GM23338 (cell line): ENCODE data around the gene BRD9. TPM values are rescaled to one million over a fixed set of nuclear protein-coding genes. Genes with fewer than 3 reads are reported as not detected.

Experiments
- CTCF ChIP-seq, 2 experiments: fragments of 200-600 bp in 1 of 2; sonication (generic) in 1 of 2; conservative IDR thresholded peaks; 2 replicates each; pipeline versions ENCODE4 v1.5.1 to v1.6.1; 2016 to 2017; ENCODE audit warnings: antibody characterized with exemption in 2 of 2, low read depth in 2 of 2, mild to moderate bottlenecking in 2 of 2, moderate library complexity in 1 of 2
- ETS1 ChIP-seq: IDR thresholded peaks from 2 replicates; pipeline ENCODE4 v1.6.1; 2016; ENCODE audit warnings: antibody characterized with exemption
- JUNB ChIP-seq: IDR thresholded peaks from one replicate; pipeline ENCODE4 v1.6.1; 2016; ENCODE audit warnings: antibody characterized with exemption; ENCODE audit not compliant: unreplicated experiment
- NANOG ChIP-seq: IDR thresholded peaks from 2 replicates; pipeline ENCODE4 v1.6.1; 2016; ENCODE audit warnings: antibody characterized with exemption, borderline replicate concordance
- POLR2AphosphoS5 ChIP-seq: IDR thresholded peaks from 2 replicates; pipeline ENCODE4 v1.6.1; 2016; ENCODE audit warnings: antibody characterized with exemption, low read depth
- ZNF331 ChIP-seq: fragments of 250-450 bp; sonication (Bioruptor Pico); IDR thresholded peaks from 2 replicates; pipeline ENCODE4 v1.5.0; 2020; ENCODE audit warnings: low read depth, mild to moderate bottlenecking, moderate library complexity
- ZNF462 ChIP-seq: fragments of 250-450 bp; sonication (Bioruptor Pico); IDR thresholded peaks from 2 replicates; pipeline ENCODE4 v1.5.0; 2020; ENCODE audit warnings: mild to moderate bottlenecking, moderate library complexity
- polyA plus RNA-seq: library from polyadenylated mRNA; unstranded; fragments of >200 nt; fragmentation: Nextera tagmentation; extraction: Ambion mirVana; gene quantifications from 2 replicates; pipeline ENCODE4 v1.2.1, GENCODE V29; 2016
- total RNA-seq: library from RNA; depleted of rRNA; stranded (reverse); fragments of >200 nt; shearing (Covaris generic); gene quantifications from 2 replicates; pipeline ENCODE4 v1.2.3, GENCODE V29; 2014; rRNA removed

The BRD9 gene
- total and polyA plus RNA-seq, 2 experiments from 2014 or later = 32.9 to 54.7 TPM

- no peak for TF ChIP-seq ZNF462 (CRISPR knock-in tag)
- no peak for TF ChIP-seq NANOG
- TF ChIP-seq JUNB = no peak
- no peak for TF ChIP-seq ETS1
- no peak for TF ChIP-seq ZNF331
- TF ChIP-seq POLR2AphosphoS5 = no peak
- TF ChIP-seq CTCF (conservative IDR thresholded peaks at IDR 0.05; ENCODE audit: low read depth in 2 of 2) = no peak
Measured at GRCh38 chr5:815449-815848, 77.2 kb downstream of the BRD9 start (continued).

Other genes with a start within 250 kb of the BRD9 start
- 1.4 and 1.8 TPM in 2 replicates for gene TPPP, start 199.4 kb downstream of the BRD9 start, total RNA-seq
- 0.38 and 0.48 TPM in 2 replicates for gene TPPP, start 199.4 kb downstream of the BRD9 start, polyA plus RNA-seq
- gene ZDHHC11B, start 108.1 kb downstream of the BRD9 start, total RNA-seq = 1.2 and 1.3 TPM in 2 replicates
- gene ZDHHC11B, start 108.1 kb downstream of the BRD9 start, polyA plus RNA-seq = 0.83 and 0.89 TPM in 2 replicates
- 21.8 and 29.1 TPM in 2 replicates for gene ZDHHC11, start 41.8 kb downstream of the BRD9 start, total RNA-seq
- gene ZDHHC11, start 41.8 kb downstream of the BRD9 start, polyA plus RNA-seq = 5.1 and 8.0 TPM in 2 replicates
- 44.4 and 44.8 TPM in 2 replicates for gene TRIP13, start 83 bp upstream of the BRD9 start, total RNA-seq
- 42.2 and 42.5 TPM in 2 replicates for gene TRIP13, start 83 bp upstream of the BRD9 start, polyA plus RNA-seq
- 7.3 and 9.0 TPM in 2 replicates for gene NKD2, start 116.0 kb upstream of the BRD9 start, total RNA-seq
- gene NKD2, start 116.0 kb upstream of the BRD9 start, polyA plus RNA-seq = 10.0 and 11.9 TPM in 2 replicates
- 32.2 TPM in 2 replicates for gene SLC12A7, start 219.3 kb upstream of the BRD9 start, total RNA-seq
- 7.4 TPM in 2 replicates for gene SLC12A7, start 219.3 kb upstream of the BRD9 start, polyA plus RNA-seq